HepG2 (cell line): ENCODE measurements around the gene PMM2. TPM values are rescaled to one million over a fixed set of nuclear protein-coding genes. Genes with fewer than 3 reads are reported as not detected.
A peak's percentile ranks its signal among the peaks of the same experiment; 100 is the strongest.

Experiments
- GATAD2A ChIP-seq: IDR thresholded peaks from 2 replicates; pipeline ENCODE4 v1.6.1; 2016
- KAT7 ChIP-seq: IDR thresholded peaks from 2 replicates; pipeline ENCODE4 v1.6.1; 2018; ENCODE audit warnings: borderline replicate concordance, missing compliant biosample characterization
- KDM3A ChIP-seq: IDR thresholded peaks from 2 replicates; pipeline ENCODE4 v1.6.1; 2018; ENCODE audit warnings: low read depth, missing compliant biosample characterization
- SP2 ChIP-seq: sonication (generic); formaldehyde crosslinking; IDR thresholded peaks from 2 replicates; pipeline ENCODE4 v1.5.1; 2020; ENCODE audit warnings: mild to moderate bottlenecking, missing genetic modification reagents
- ZIK1 ChIP-seq: sonication (generic); formaldehyde crosslinking; IDR thresholded peaks from 2 replicates; pipeline ENCODE4 v1.5.0; 2020; ENCODE audit warnings: mild to moderate bottlenecking, low read depth, missing genetic modification reagents, borderline replicate concordance
- ZNF232 ChIP-seq: sonication (generic); formaldehyde crosslinking; IDR thresholded peaks from 2 replicates; pipeline ENCODE4 v1.4.0; 2020; ENCODE audit warnings: missing genetic modification reagents, borderline replicate concordance
- ZNF674 ChIP-seq: sonication (generic); formaldehyde crosslinking; IDR thresholded peaks from 2 replicates; pipeline ENCODE4 v1.5.0; 2020; ENCODE audit warnings: low read depth, mild to moderate bottlenecking, missing genetic modification reagents
- ZNF782 ChIP-seq: sonication (generic); formaldehyde crosslinking; IDR thresholded peaks from 2 replicates; pipeline ENCODE4 v1.4.0; 2020; ENCODE audit warnings: missing genetic modification reagents, mild to moderate bottlenecking, borderline replicate concordance
- ZNF790 ChIP-seq: sonication (generic); formaldehyde crosslinking; IDR thresholded peaks from 2 replicates; pipeline ENCODE4 v1.8.0; 2022; ENCODE audit warnings: missing genetic modification reagents, mild to moderate bottlenecking, borderline replicate concordance
- polyA plus RNA-seq, 8 experiments: library from polyadenylated mRNA; depleted of rRNA in 3 of 8; stranded (reverse) in 7 of 8; unstranded in 1 of 8; fragments of >200 nt; fragmentation: Illumina TruSeq in 4 of 8; extraction: Trizol in 4 of 8; gene quantifications; 2 replicates each; pipeline versions ENCODE4 v1.2.1 to v1.2.3, GENCODE V29; 2011 to 2016; ENCODE audit warnings: low read depth in 4 of 8, missing spikeins in 1 of 8, mixed read lengths in 1 of 8; ENCODE audit not compliant: insufficient read depth in 1 of 8
- total RNA-seq, 5 experiments: library from RNA; depleted of rRNA; stranded (reverse); fragments of >200 nt; fragmentation: Illumina TruSeq; extraction: Trizol; gene quantifications; 2 replicates each; pipeline ENCODE4 v1.2.3, GENCODE V29; 2016; ENCODE audit warnings: low read depth in 1 of 5
- TF ChIP-seq, protein P1 (sequence below): sonication (generic); formaldehyde crosslinking; IDR thresholded peaks from 2 replicates; pipeline ENCODE4 v1.8.0; 2022; ENCODE audit warnings: mild to moderate bottlenecking, missing genetic modification reagents, moderate library complexity
- TF ChIP-seq, protein P2 (sequence below): sonication (generic); formaldehyde crosslinking; IDR thresholded peaks from 2 replicates; pipeline ENCODE4 v1.9.0; 2021; ENCODE audit warnings: missing genetic modification reagents, mild to moderate bottlenecking, borderline replicate concordance
- TF ChIP-seq, protein P3 (sequence below): sonication (generic); formaldehyde crosslinking; IDR thresholded peaks from 2 replicates; pipeline ENCODE4 v1.5.1; 2020; ENCODE audit warnings: missing genetic modification reagents, mild to moderate bottlenecking, borderline replicate concordance
- TF ChIP-seq, protein P4 (sequence below): sonication (generic); formaldehyde crosslinking; conservative IDR thresholded peaks from 2 replicates; pipeline ENCODE4 v1.4.0; 2020; ENCODE audit warnings: missing genetic modification reagents
- TF ChIP-seq, protein P5 (sequence below), 2 experiments: sonication (generic) in 1 of 2; formaldehyde crosslinking in 1 of 2; IDR thresholded peaks; 2 replicates each; pipeline versions ENCODE4 v1.4.0 to v1.6.1; 2016 to 2020; ENCODE audit warnings: borderline replicate concordance in 1 of 2, low read depth in 1 of 2, mild to moderate bottlenecking in 1 of 2, missing genetic modification reagents in 1 of 2
- TF ChIP-seq, protein P6 (sequence below): sonication (generic); formaldehyde crosslinking; IDR thresholded peaks from 2 replicates; pipeline ENCODE4 v1.4.0; 2020; ENCODE audit warnings: missing genetic modification reagents

The PMM2 gene
- total and polyA plus RNA-seq, 2 of the 13 experiments (the other 11 are each of a cell fraction or from before 2014, with no cell fraction given) = 52.2 to 93.7 TPM

DNA sequence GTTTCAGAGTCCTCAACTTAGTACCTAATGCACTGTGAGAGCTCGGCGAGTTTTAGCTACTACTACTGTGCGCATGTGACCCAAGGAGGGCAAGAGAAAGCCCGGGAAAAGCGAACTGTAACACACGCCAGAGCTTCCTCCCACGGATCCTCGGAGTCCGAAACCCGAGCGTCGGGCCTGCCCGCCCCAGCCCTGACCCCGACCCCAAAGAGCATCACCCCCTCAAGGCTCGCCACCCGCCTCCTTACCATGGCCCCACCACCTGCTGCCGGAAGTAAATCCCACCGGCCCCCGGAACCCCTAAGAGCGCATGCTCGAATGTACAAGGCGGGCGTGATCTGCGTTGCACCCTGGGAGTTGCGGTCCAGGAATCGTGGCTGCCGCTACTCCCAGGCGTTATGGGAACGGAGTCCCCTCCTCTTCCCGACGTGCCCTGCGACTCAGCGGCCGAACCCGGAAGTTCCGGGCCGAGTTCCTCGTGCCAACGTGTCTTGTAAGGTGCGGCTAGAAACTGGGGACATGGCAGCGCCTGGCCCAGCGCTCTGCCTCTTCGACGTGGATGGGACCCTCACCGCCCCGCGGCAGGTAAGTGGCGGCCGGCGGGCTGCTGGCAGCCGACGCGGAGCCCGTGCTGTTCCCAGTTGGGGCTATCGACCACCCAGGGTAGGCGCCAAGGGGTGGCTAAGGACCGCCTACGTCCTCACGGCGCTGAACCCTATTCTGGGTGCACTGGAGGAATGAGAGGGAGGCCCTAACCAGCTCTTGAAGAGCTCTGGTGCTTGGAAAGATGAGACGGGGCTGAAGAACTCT is at the start of gene PMM2, which contains the start of gene TMEM186 (continued):
- TF ChIP-seq, protein P1, sequence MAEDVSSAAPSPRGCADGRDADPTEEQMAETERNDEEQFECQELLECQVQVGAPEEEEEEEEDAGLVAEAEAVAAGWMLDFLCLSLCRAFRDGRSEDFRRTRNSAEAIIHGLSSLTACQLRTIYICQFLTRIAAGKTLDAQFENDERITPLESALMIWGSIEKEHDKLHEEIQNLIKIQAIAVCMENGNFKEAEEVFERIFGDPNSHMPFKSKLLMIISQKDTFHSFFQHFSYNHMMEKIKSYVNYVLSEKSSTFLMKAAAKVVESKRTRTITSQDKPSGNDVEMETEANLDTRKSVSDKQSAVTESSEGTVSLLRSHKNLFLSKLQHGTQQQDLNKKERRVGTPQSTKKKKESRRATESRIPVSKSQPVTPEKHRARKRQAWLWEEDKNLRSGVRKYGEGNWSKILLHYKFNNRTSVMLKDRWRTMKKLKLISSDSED (CRISPR knock-in tag) = peak; percentile 45; the same call in 1 of the 2 replicates
- TF ChIP-seq, protein P2, sequence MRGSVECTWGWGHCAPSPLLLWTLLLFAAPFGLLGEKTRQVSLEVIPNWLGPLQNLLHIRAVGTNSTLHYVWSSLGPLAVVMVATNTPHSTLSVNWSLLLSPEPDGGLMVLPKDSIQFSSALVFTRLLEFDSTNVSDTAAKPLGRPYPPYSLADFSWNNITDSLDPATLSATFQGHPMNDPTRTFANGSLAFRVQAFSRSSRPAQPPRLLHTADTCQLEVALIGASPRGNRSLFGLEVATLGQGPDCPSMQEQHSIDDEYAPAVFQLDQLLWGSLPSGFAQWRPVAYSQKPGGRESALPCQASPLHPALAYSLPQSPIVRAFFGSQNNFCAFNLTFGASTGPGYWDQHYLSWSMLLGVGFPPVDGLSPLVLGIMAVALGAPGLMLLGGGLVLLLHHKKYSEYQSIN (CRISPR knock-in tag) = no peak; the same call in 1 of the 2 replicates
- TF ChIP-seq KAT7 (CRISPR knock-in tag) (peak; percentile 91; the same call in 1 of the 2 replicates), KDM3A (CRISPR knock-in tag) (peak; percentile 95; the same call in 1 of the 2 replicates), ZNF674 (CRISPR knock-in tag) (peak; percentile 81; the same call in 1 of the 2 replicates), ZNF790 (0 out of 2 replicates have a peak, but pooled peaks have one; percentile 89), ZNF232 (peak; percentile 99), GATAD2A (CRISPR knock-in tag) (peak; percentile 71), SP2 (CRISPR knock-in tag) (peak; percentile 80), ZIK1 (CRISPR knock-in tag) (peak; percentile 98), ZNF782 (CRISPR knock-in tag) (peak; percentile 96; the same call in 1 of the 2 replicates)
- TF ChIP-seq, protein P3, sequence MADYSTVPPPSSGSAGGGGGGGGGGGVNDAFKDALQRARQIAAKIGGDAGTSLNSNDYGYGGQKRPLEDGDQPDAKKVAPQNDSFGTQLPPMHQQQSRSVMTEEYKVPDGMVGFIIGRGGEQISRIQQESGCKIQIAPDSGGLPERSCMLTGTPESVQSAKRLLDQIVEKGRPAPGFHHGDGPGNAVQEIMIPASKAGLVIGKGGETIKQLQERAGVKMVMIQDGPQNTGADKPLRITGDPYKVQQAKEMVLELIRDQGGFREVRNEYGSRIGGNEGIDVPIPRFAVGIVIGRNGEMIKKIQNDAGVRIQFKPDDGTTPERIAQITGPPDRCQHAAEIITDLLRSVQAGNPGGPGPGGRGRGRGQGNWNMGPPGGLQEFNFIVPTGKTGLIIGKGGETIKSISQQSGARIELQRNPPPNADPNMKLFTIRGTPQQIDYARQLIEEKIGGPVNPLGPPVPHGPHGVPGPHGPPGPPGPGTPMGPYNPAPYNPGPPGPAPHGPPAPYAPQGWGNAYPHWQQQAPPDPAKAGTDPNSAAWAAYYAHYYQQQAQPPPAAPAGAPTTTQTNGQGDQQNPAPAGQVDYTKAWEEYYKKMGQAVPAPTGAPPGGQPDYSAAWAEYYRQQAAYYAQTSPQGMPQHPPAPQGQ (CRISPR knock-in tag) = no peak
- TF ChIP-seq, protein P4, sequence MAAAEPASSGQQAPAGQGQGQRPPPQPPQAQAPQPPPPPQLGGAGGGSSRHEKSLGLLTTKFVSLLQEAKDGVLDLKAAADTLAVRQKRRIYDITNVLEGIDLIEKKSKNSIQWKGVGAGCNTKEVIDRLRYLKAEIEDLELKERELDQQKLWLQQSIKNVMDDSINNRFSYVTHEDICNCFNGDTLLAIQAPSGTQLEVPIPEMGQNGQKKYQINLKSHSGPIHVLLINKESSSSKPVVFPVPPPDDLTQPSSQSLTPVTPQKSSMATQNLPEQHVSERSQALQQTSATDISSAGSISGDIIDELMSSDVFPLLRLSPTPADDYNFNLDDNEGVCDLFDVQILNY = peak; percentile 87
- TF ChIP-seq, protein P5, sequence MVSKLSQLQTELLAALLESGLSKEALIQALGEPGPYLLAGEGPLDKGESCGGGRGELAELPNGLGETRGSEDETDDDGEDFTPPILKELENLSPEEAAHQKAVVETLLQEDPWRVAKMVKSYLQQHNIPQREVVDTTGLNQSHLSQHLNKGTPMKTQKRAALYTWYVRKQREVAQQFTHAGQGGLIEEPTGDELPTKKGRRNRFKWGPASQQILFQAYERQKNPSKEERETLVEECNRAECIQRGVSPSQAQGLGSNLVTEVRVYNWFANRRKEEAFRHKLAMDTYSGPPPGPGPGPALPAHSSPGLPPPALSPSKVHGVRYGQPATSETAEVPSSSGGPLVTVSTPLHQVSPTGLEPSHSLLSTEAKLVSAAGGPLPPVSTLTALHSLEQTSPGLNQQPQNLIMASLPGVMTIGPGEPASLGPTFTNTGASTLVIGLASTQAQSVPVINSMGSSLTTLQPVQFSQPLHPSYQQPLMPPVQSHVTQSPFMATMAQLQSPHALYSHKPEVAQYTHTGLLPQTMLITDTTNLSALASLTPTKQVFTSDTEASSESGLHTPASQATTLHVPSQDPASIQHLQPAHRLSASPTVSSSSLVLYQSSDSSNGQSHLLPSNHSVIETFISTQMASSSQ (IDR thresholded peaks at IDR 0.05; ENCODE audit: low read depth) = 0 out of 2 replicates have a peak, but pooled peaks have one; percentile 27
- TF ChIP-seq, protein P5 (CRISPR knock-in tag; IDR thresholded peaks at IDR 0.05; ENCODE audit: borderline replicate concordance) = peak; percentile 92
- TF ChIP-seq, protein P6, sequence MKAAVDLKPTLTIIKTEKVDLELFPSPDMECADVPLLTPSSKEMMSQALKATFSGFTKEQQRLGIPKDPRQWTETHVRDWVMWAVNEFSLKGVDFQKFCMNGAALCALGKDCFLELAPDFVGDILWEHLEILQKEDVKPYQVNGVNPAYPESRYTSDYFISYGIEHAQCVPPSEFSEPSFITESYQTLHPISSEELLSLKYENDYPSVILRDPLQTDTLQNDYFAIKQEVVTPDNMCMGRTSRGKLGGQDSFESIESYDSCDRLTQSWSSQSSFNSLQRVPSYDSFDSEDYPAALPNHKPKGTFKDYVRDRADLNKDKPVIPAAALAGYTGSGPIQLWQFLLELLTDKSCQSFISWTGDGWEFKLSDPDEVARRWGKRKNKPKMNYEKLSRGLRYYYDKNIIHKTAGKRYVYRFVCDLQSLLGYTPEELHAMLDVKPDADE (CRISPR knock-in tag) = peak; percentile 94
